HepG2 (cell line): Measurements from ENCODE around the gene DPM1. TPM values are rescaled to one million over a fixed set of nuclear protein-coding genes. Genes with fewer than 3 reads are reported as not detected.

Experiments
- CCAR2 ChIP-seq: fragments of 200-400 bp; formaldehyde crosslinking; optimal IDR thresholded peaks from 2 replicates; pipeline ENCODE3; 2018; ENCODE audit warnings: low read depth, mild to moderate bottlenecking, low read length, moderate library complexity
- CREB1 ChIP-seq, 2 experiments: fragments of 450-650 bp in 1 of 2; IDR thresholded peaks; 2 replicates each; pipeline ENCODE4 v1.6.1; 2016 to 2017; ENCODE audit warnings: control low read depth in 1 of 2, mild to moderate bottlenecking in 1 of 2, missing compliant biosample characterization in 1 of 2, missing genetic modification characterization in 1 of 2
- HINFP ChIP-seq: sonication (generic); formaldehyde crosslinking; IDR thresholded peaks from 2 replicates; pipeline ENCODE4 v1.4.0; 2020; ENCODE audit warnings: low read depth, mild to moderate bottlenecking, missing genetic modification reagents
- HIVEP1 ChIP-seq: sonication (generic); formaldehyde crosslinking; IDR thresholded peaks from 2 replicates; pipeline ENCODE4 v1.4.0; 2020; ENCODE audit warnings: mild to moderate bottlenecking, missing genetic modification reagents
- KDM4B ChIP-seq: sonication (generic); formaldehyde crosslinking; IDR thresholded peaks from 2 replicates; pipeline ENCODE4 v1.4.0; 2020; ENCODE audit warnings: missing genetic modification reagents
- PCBP1 ChIP-seq: fragments of 200-400 bp; formaldehyde crosslinking; IDR thresholded peaks from 2 replicates; pipeline ENCODE4 v1.6.1; 2017; ENCODE audit warnings: mild to moderate bottlenecking, low read depth, low read length, borderline replicate concordance
- PRPF4 ChIP-seq: fragments of 200-400 bp; formaldehyde crosslinking; IDR thresholded peaks from 2 replicates; pipeline ENCODE4 v1.6.1; 2016; ENCODE audit warnings: low read length, low read depth; ENCODE audit not compliant: poor library complexity, severe bottlenecking
- REST ChIP-seq, 2 experiments: IDR thresholded peaks; 2 replicates each; pipeline ENCODE4 v1.6.1; 2011 to 2012; ENCODE audit warnings: low read length in 2 of 2, borderline replicate concordance in 1 of 2, low read depth in 1 of 2, mild to moderate bottlenecking in 1 of 2, moderate library complexity in 1 of 2
- SNAPC2 ChIP-seq: sonication (generic); formaldehyde crosslinking; IDR thresholded peaks from 2 replicates; pipeline ENCODE4 v1.8.1; 2022; ENCODE audit warnings: mild to moderate bottlenecking, missing genetic modification reagents
- ZFP90 ChIP-seq: sonication (generic); formaldehyde crosslinking; IDR thresholded peaks from 2 replicates; pipeline ENCODE4 v1.8.0; 2022; ENCODE audit warnings: missing genetic modification reagents, mild to moderate bottlenecking, inconsistent platforms, borderline replicate concordance
- ZIK1 ChIP-seq: sonication (generic); formaldehyde crosslinking; IDR thresholded peaks from 2 replicates; pipeline ENCODE4 v1.5.0; 2020; ENCODE audit warnings: mild to moderate bottlenecking, low read depth, missing genetic modification reagents, borderline replicate concordance
- ZNF414 ChIP-seq: sonication (generic); formaldehyde crosslinking; IDR thresholded peaks from 2 replicates; pipeline ENCODE4 v1.5.0; 2020; ENCODE audit warnings: missing genetic modification reagents
- ZNF550 ChIP-seq: sonication (generic); formaldehyde crosslinking; IDR thresholded peaks from 2 replicates; pipeline ENCODE4 v1.4.0; 2020; ENCODE audit warnings: mild to moderate bottlenecking, missing genetic modification reagents, borderline replicate concordance
- ZNF629 ChIP-seq: sonication (generic); formaldehyde crosslinking; conservative IDR thresholded peaks from 2 replicates; pipeline ENCODE4 v1.5.0; 2020; ENCODE audit warnings: missing genetic modification reagents
- ZNF850 ChIP-seq: sonication (generic); formaldehyde crosslinking; conservative IDR thresholded peaks from 2 replicates; pipeline ENCODE4 v1.9.0; 2021; ENCODE audit warnings: mild to moderate bottlenecking, missing genetic modification reagents
- polyA plus RNA-seq, 8 experiments: library from polyadenylated mRNA; depleted of rRNA in 3 of 8; stranded (reverse) in 7 of 8; unstranded in 1 of 8; fragments of >200 nt; fragmentation: Illumina TruSeq in 4 of 8; extraction: Trizol in 4 of 8; gene quantifications; 2 replicates each; pipeline versions ENCODE4 v1.2.1 to v1.2.3, GENCODE V29; 2011 to 2016; ENCODE audit warnings: low read depth in 4 of 8, missing spikeins in 1 of 8, mixed read lengths in 1 of 8; ENCODE audit not compliant: insufficient read depth in 1 of 8
- total RNA-seq, 5 experiments: library from RNA; depleted of rRNA; stranded (reverse); fragments of >200 nt; fragmentation: Illumina TruSeq; extraction: Trizol; gene quantifications; 2 replicates each; pipeline ENCODE4 v1.2.3, GENCODE V29; 2016; ENCODE audit warnings: low read depth in 1 of 5
- TF ChIP-seq, protein P1 (sequence below): sonication (generic); formaldehyde crosslinking; IDR thresholded peaks from 2 replicates; pipeline ENCODE4 v1.4.0; 2020; ENCODE audit warnings: mild to moderate bottlenecking, missing genetic modification reagents
- TF ChIP-seq, protein P2 (sequence below): IDR thresholded peaks from 2 replicates; pipeline ENCODE4 v1.6.1; 2018; ENCODE audit warnings: missing genetic modification reagents
- TF ChIP-seq, protein P3 (sequence below): IDR thresholded peaks from 2 replicates; pipeline ENCODE4 v1.6.1; 2016; ENCODE audit warnings: missing biosample characterization, missing genetic modification reagents, low read depth

DPM1 gene
- total and polyA plus RNA-seq, 2 of the 13 experiments (the other 11 are each of a cell fraction or from before 2014, with no cell fraction given), result 83.2 to 161 TPM

- TF ChIP-seq PCBP1, result no peak
- TF ChIP-seq REST (IDR thresholded peaks at IDR 0.05; ENCODE audit: borderline replicate concordance in 1 of 2, low read depth in 1 of 2, low read length in 2 of 2), result no peak
- no peak for TF ChIP-seq ZNF629 (CRISPR knock-in tag)
- no peak for TF ChIP-seq CCAR2
- TF ChIP-seq CREB1 (IDR thresholded peaks at IDR 0.05), result peak; percentile 91
- TF ChIP-seq CREB1 (CRISPR knock-in tag; IDR thresholded peaks at IDR 0.05), result peak; percentile 94
- TF ChIP-seq, protein P1, sequence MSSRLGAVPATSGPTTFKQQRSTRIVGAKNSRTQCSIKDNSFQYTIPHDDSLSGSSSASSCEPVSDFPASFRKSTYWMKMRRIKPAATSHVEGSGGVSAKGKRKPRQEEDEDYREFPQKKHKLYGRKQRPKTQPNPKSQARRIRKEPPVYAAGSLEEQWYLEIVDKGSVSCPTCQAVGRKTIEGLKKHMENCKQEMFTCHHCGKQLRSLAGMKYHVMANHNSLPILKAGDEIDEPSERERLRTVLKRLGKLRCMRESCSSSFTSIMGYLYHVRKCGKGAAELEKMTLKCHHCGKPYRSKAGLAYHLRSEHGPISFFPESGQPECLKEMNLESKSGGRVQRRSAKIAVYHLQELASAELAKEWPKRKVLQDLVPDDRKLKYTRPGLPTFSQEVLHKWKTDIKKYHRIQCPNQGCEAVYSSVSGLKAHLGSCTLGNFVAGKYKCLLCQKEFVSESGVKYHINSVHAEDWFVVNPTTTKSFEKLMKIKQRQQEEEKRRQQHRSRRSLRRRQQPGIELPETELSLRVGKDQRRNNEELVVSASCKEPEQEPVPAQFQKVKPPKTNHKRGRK (CRISPR knock-in tag), result no peak
- TF ChIP-seq ZNF850, result no peak
- no peak for TF ChIP-seq ZNF414 (CRISPR knock-in tag)
- TF ChIP-seq, protein P2, sequence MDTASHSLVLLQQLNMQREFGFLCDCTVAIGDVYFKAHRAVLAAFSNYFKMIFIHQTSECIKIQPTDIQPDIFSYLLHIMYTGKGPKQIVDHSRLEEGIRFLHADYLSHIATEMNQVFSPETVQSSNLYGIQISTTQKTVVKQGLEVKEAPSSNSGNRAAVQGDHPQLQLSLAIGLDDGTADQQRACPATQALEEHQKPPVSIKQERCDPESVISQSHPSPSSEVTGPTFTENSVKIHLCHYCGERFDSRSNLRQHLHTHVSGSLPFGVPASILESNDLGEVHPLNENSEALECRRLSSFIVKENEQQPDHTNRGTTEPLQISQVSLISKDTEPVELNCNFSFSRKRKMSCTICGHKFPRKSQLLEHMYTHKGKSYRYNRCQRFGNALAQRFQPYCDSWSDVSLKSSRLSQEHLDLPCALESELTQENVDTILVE (CRISPR knock-in tag), result peak; percentile 78
- no peak for TF ChIP-seq HIVEP1 (CRISPR knock-in tag)
- TF ChIP-seq, protein P3, sequence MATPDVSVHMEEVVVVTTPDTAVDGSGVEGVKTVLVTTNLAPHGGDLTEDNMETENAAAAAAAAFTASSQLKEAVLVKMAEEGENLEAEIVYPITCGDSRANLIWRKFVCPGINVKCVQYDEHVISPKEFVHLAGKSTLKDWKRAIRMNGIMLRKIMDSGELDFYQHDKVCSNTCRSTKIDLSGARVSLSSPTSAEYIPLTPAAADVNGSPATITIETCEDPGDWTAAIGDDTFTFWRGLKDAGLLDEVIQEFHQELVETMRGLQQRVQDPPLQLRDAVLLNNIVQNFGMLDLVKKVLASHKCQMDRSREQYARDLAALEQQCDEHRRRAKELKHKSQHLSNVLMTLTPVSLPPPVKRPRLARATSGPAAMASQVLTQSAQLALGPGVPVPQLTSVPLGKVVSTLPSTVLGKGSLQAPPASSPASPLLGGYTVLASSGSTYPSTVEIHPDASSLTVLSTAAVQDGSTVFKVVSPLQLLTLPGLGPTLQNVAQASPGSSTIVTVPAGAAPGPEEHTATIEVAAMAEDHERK (CRISPR knock-in tag), result no peak
- peak; percentile 80; the same call in 1 of the 2 replicates for TF ChIP-seq HINFP (CRISPR knock-in tag)
- TF ChIP-seq ZIK1 (CRISPR knock-in tag), result no peak
- TF ChIP-seq KDM4B (CRISPR knock-in tag), result no peak; the same call in 1 of the 2 replicates
- no peak for TF ChIP-seq ZNF550 (CRISPR knock-in tag)
- no peak for TF ChIP-seq PRPF4
- TF ChIP-seq ZFP90 (CRISPR knock-in tag), result peak; percentile 80
- TF ChIP-seq SNAPC2 (CRISPR knock-in tag), result peak; percentile 92
These were observed 26.9 kb downstream of the DPM1 start, which contains the start of gene ADNP (continued) for GRCh38 chr20:50931306-50932015.
